Choroid plexus epithelial cell (primary cell): ENCODE results near the gene LSR.

ENCODE experiments used
- DNase-seq: peaks from one replicate; pipeline ENCODE4 v3.0.0-alpha.2; 2010; ENCODE audit warnings: low read depth
- H3K4me3 ChIP-seq: 2 replicates; pipeline ENCODE4 v1.5.1; 2011; ENCODE audit warnings: low read depth, mild to moderate bottlenecking, control low read depth, low read length, moderate library complexity
- CTCF ChIP-seq: conservative IDR thresholded peaks from 2 replicates; pipeline ENCODE4 v1.5.1; 2011; ENCODE audit warnings: low read depth, mild to moderate bottlenecking, control low read depth, inconsistent platforms, low read length, moderate library complexity

LSR gene

GRCh38 chr19:35213663-35214632 is 34.9 kb upstream of the LSR start:
- no peak overlapping the region for H3K4me3 ChIP-seq
- TF ChIP-seq CTCF = no peak
- DNase-seq = peak; percentile 88

- no peak overlapping the region for H3K4me3 ChIP-seq
- no peak for DNase-seq
- no peak for TF ChIP-seq CTCF
Observed at GRCh38 chr19:35214766-35215422, 33.9 kb upstream of the LSR start.

GRCh38 chr19:35216016-35216832 is 32.6 kb upstream of the LSR start:
- DNase-seq = peak; percentile 18
- no peak for TF ChIP-seq CTCF

GRCh38 chr19:35216833-35217648 is 31.8 kb upstream of the LSR start:
- no peak for DNase-seq
- no peak for TF ChIP-seq CTCF
- H3K4me3 ChIP-seq = no peak overlapping the region

More at GRCh38 chr19:35216016-35216832, 32.6 kb upstream of the LSR start:
- H3K4me3 ChIP-seq = no peak overlapping the region

- TF ChIP-seq CTCF = no peak
- no peak for DNase-seq
- no peak overlapping the region for H3K4me3 ChIP-seq
Observed at GRCh38 chr19:35217649-35217990, 31.2 kb upstream of the LSR start.

GRCh38 chr19:35219008-35219407 is 29.8 kb upstream of the LSR start:
- H3K4me3 ChIP-seq = no peak overlapping the region
- DNase-seq = no peak
- no peak for TF ChIP-seq CTCF
